GM18870 (cell line): ENCODE data around the gene DDX49.
"Not testable (repeated sequence)": the region's sequence is repeated elsewhere in the genome, so short reads cannot be mapped to it uniquely, and the experiment has no call there.

Experiments used
- ATAC-seq: cut with Tn5 transposase; IDR thresholded peaks from one replicate; pipeline ENCODE4 v1.9.1; 2021; ENCODE audit warnings: moderate library complexity; ENCODE audit not compliant: unreplicated experiment

DDX49 gene

GRCh38 chr19:18908917-18909619, 10.4 kb upstream of the DDX49 start:
- ATAC-seq, result no peak

DNA sequence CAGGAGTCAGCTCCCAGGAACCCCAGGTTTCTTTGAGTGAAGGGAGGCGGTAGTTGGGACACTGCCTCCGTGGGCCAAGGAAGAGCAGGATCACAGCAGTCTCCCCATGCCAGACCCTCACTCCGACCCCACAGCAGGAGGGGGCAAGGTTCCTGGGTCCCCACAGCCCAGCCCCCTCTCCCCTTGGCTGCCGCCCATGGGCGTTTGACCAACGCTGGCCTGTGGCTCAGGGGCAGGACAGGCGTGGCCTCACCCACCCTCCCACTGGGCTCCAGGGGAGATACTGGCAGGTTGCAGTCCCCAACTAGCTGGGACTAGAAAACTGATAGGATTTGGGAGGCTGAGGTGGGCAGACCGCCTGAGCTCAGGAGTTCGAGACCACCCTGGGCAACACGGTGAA, 9.5 kb upstream of the DDX49 start:
- ATAC-seq, result no peak

DNA sequence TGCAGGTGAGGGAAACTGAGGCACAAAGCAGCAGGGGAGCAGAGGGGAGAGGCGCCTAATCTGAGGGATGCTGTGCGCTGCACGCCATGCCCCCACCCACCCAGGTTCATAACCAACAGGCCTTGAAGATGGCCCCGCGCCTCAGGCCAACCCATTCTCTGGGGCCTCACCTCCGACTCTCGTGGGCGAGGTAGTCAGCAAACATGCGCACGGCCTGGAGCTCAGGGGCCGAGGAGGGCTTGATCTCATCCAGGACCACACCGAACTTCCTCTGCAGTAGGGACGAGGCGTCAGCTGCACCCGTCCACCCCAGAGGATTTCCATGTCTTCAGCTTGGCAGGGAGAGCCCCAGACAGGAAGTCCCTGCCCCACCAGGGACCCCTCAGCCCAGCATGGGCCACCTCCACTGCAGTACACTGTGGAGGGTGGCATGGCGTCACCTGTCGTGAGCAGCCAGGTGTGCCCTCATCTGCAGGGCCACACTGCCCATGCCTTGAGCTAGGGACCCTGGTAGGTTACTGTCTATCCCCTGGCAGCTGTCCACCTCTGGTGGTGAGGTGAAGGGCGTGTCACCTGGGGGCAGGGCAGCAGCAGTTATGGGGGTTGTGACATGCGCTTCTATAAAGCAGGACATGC, 8.6 kb upstream of the DDX49 start:
- no peak for ATAC-seq

DNA sequence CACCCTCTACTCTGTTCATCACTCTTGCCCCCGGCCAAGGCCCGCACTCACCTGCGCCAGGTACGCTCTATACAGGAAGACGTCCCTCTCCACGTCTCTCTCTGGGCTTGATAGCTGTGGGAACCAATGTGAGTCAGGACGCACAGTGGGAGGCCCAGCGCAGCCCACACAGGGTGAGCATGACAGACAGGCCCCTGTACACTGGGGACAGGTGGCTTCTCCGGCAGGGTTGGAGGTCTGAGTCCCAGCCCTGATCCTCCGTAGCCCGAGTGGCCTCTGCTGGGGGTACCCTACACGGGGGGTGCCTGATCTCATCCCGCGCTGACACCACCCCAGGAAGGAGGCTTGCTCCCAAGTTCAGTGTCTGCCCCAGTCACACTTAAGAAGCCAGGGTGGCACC, 6.6 kb upstream of the DDX49 start:
- ATAC-seq, result no peak

DNA sequence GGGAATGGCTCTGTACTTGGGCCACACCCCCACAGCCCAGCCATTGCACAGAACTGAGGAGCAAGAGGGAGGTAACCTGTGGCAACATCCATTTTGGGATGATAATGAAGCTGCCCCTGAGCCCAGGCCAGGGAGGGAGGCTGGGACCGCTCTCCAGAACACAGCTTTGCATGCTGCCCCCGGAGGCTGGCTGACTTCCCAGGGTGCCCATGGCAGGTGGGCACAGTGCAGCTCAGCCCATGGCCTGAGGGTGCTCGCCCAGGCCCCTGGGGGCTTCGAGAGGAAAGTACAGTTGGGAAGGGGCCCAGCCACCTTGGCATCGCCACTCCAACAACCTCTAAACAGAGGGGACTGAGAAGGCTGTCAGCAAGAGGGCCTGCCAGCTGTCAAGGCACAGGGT, 6.0 kb upstream of the DDX49 start:
- ATAC-seq, result no peak

- no peak for ATAC-seq
These were observed 3.9 kb upstream of the DDX49 start for GRCh38 chr19:18915639-18916038.

- ATAC-seq, result not testable (repeated sequence)
These were observed 1.9 kb upstream of the DDX49 start for GRCh38 chr19:18917593-18917992.

- ATAC-seq, result no peak
These were observed 342 bp downstream of the DDX49 start for GRCh38 chr19:18919900-18920214.

DNA sequence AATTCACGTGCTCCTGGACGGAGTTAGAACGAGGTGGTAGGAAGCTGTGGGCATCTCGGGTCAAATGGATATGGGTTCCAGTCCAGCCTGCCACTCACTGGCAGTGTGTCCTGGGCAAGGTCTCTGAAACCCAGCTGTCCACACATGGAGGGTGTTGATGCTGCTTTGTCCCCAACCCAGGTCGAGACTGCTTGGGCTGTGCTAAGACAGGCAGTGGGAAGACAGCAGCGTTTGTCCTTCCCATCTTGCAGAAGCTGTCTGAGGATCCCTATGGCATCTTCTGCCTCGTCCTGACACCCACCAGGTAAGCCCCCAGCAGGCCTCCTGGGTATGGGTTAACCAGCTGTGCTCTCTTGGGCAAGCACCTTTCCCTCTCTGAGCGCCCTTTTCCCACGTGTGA, 885 bp downstream of the DDX49 start:
- no peak for ATAC-seq

- no peak for ATAC-seq
These were observed 2.1 kb downstream of the DDX49 start for GRCh38 chr19:18921593-18921992.

DNA sequence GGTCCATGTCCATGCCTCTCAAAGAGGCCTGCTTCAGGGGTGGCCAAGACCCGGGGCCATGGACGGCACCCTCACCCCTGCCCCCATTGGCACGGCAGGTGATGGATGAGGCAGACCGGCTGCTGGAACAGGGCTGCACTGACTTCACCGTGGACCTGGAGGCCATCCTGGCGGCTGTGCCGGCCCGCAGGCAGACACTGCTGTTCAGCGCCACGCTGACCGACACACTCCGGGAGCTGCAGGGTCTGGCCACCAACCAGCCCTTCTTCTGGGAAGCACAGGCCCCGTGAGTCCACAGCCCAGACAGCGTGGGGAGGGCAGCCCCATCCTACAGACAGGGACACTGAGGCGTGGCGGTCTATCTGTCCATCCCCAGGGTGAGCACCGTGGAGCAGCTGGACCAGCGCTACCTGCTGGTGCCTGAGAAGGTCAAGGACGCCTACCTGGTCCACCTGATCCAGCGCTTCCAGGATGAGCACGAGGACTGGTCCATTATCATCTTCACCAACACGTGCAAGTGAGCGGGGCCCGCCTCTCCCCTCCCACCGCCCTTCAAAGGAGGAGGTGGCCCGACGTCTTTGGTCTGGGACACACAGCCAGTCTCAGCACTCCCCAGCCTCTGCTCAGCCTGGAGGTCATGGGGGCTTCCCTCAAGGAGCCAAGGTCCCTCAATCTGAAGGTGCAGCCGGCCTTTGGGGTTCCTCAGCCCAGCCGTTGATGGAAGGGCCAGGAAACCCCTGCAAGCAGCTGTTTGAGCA, 2.9 kb downstream of the DDX49 start:
- ATAC-seq, result no peak

DNA sequence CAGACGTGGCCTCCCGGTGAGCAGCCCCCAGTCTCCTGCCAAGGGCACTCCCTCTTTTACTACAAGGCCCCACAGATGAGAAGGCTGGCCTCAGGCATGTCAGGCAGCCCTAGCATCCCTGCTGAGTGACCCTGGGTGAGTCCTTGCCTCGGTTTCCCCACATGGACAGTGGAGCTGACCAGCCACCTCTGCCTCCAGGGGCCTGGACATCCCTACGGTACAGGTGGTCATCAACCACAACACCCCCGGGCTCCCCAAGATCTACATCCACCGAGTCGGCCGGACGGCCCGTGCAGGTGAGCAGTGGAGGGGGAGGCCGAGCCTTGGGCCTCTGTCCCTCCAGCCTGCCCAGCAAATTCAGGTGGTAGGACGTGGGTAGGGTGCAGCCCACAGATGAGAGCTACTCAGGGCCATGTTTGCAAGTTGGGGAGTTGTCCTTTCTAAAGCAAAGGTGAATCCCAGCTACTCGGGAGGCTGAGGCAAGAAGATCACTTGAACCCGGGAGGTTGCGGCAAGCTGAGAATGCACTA, 5.2 kb downstream of the DDX49 start:
- ATAC-seq, result no peak

GRCh38 chr19:18928018-18928805, 8.7 kb downstream of the DDX49 start:
- ATAC-seq, result no peak

- ATAC-seq, result no peak
These were observed 9.8 kb downstream of the DDX49 start for GRCh38 chr19:18929311-18929710.

GRCh38 chr19:18931316-18932162, 12.0 kb downstream of the DDX49 start:
- no peak for ATAC-seq

GRCh38 chr19:18932216-18932841, 12.8 kb downstream of the DDX49 start:
- ATAC-seq, result no peak

GRCh38 chr19:18933297-18933696, 13.8 kb downstream of the DDX49 start:
- no peak for ATAC-seq

DNA sequence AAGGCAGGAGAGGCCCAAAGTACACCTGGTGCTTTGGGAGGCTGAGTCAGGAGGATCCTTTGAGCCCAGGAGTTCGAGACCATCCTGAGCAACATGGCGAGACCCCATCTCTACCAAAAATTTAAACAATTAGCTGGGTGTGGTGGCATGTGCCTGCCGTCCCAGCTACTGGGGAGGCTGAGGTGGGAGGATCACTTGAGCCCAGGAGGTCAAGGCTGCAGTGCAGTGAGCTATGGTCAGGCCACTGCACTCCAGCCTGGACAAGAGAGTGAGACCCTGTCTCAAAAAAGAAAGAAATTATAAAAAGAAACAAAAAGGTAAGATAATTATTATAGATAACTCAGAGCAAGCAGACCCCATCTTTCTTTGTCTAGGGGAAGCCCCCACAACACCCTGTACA, 19.6 kb downstream of the DDX49 start:
- ATAC-seq, result no peak

DNA sequence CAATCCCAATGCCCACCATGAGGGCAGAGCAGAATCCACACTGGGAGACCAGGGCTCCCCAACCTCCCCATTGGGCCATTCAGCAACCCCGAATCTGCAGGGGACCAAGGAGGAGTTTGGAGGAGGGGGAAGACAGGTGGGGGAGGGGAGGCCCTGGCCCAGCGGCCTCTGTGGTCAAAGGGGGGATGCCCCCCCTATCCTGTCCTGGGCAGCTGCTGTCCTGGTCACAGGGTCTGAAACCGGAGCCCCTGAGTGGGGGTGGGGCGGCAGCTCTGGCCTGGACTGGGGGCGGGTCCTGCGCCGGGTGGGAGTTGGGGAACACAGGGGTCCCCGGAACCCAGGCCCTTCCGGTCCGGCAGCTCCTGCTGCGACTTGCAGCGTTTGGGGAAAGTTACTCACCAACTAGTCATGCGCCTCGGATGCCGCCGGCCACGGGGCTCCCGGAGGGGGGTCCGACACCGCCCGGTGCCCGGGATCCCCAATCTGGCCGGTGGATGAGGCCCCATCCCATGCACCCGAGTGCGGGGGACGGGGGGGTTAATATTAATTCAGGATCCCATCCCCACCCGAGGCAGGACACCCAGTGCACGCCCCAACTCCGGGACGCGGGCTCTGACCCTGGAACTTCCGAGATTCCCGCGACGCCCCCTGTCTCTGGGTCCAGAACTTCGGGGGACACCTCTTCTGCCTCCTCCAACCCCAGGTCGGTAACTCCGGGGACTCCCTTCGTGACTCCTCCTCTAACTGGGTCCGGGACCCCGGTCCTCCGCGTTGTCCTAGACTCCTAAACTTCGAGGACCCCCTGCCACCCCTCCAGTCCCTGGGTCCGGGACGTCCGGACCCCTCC, 20.6 kb downstream of the DDX49 start:
- ATAC-seq, result no peak
